ENCODE measurements around the gene CSF1. TPM values are rescaled to one million over a fixed set of nuclear protein-coding genes. Genes with fewer than 3 reads are reported as not detected.
A peak's percentile ranks its signal among the peaks of the same experiment; 100 is the strongest.

CSF1 gene
- total and polyA plus RNA-seq, 2 donors (not counting 1 experiment from before 2014, with no cell fraction given): 28.6 to 48.9 TPM

- Histone ChIP-seq H3K9ac (ENCODE audit: insufficient read depth, low read length) (no peak overlapping the region), H4K20me1 (ENCODE audit: control insufficient read depth, extremely low read depth, insufficient read depth, low read length) (no peaks in the 10 kb centered on the region), H3K27me3 (ENCODE audit: control insufficient read depth, insufficient read depth, low read length) (no peaks in the 10 kb centered on the region), H3K4me2 (ENCODE audit: extremely low read depth, insufficient read depth, low read length) (no peak overlapping the region), H3K27ac (ENCODE audit: insufficient read depth, low read length) (no peak overlapping the region), H2AFZ (ENCODE audit: low read length) (no peak overlapping the region), H3K4me1 (ENCODE audit: control insufficient read depth, extremely low read depth, insufficient read depth, low read length) (peaks cover 11% of the 10 kb centered on the region), H3K79me2 (ENCODE audit: control insufficient read depth, insufficient read depth, low read length) (no peaks in the 10 kb centered on the region), H3K4me3 (replicated peaks in 1 of 4; ENCODE audit: control extremely low read depth in 1 of 4, insufficient read depth in 1 of 4, low read depth in 3 of 4, low read length in 4 of 4) (no peak overlapping the region), H3K9me3 (ENCODE audit: control insufficient read depth, insufficient read depth, low read depth, low read length) (no peaks in the 10 kb centered on the region), H3K36me3 (ENCODE audit: control insufficient read depth, insufficient read depth, low read length) (peaks cover 54% of the 10 kb centered on the region)
- TF ChIP-seq EZH2 (IDR thresholded peaks at IDR 0.05; ENCODE audit: low read length, missing control alignments): no peak
- TF ChIP-seq, protein P1, sequence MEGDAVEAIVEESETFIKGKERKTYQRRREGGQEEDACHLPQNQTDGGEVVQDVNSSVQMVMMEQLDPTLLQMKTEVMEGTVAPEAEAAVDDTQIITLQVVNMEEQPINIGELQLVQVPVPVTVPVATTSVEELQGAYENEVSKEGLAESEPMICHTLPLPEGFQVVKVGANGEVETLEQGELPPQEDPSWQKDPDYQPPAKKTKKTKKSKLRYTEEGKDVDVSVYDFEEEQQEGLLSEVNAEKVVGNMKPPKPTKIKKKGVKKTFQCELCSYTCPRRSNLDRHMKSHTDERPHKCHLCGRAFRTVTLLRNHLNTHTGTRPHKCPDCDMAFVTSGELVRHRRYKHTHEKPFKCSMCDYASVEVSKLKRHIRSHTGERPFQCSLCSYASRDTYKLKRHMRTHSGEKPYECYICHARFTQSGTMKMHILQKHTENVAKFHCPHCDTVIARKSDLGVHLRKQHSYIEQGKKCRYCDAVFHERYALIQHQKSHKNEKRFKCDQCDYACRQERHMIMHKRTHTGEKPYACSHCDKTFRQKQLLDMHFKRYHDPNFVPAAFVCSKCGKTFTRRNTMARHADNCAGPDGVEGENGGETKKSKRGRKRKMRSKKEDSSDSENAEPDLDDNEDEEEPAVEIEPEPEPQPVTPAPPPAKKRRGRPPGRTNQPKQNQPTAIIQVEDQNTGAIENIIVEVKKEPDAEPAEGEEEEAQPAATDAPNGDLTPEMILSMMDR (conservative IDR thresholded peaks at IDR 0.05 in 1 of 2, IDR thresholded peaks at IDR 0.05 in 1 of 2; ENCODE audit: low read depth in 1 of 2, low read length in 2 of 2): no peak
- DNase-seq (ENCODE audit: low read depth in 2 of 2): no peak
These were observed 13.7 kb downstream of the CSF1 start for GRCh38 chr1:109924316-109924715.

GRCh38 chr1:109925159-109925990, 14.7 kb downstream of the CSF1 start:
- no peak overlapping the region for H3K9ac ChIP-seq (ENCODE audit: insufficient read depth, low read length)
- H3K79me2 ChIP-seq (ENCODE audit: control insufficient read depth, insufficient read depth, low read length): no peaks in the 10 kb centered on the region
- TF ChIP-seq, protein P1 (conservative IDR thresholded peaks at IDR 0.05 in 1 of 2, IDR thresholded peaks at IDR 0.05 in 1 of 2; ENCODE audit: low read depth in 1 of 2, low read length in 2 of 2): no peak
- TF ChIP-seq EZH2 (IDR thresholded peaks at IDR 0.05; ENCODE audit: low read length, missing control alignments): no peak
- H3K4me3 ChIP-seq (replicated peaks in 1 of 4; ENCODE audit: control extremely low read depth in 1 of 4, insufficient read depth in 1 of 4, low read depth in 3 of 4, low read length in 4 of 4): no peak overlapping the region
- peaks cover 61% of the 10 kb centered on the region for H3K36me3 ChIP-seq (ENCODE audit: control insufficient read depth, insufficient read depth, low read length)
- DNase-seq (ENCODE audit: low read depth in 2 of 2): no peak
- no peaks in the 10 kb centered on the region for H3K9me3 ChIP-seq (ENCODE audit: control insufficient read depth, insufficient read depth, low read depth, low read length)
- H4K20me1 ChIP-seq (ENCODE audit: control insufficient read depth, extremely low read depth, insufficient read depth, low read length): no peaks in the 10 kb centered on the region
- peaks cover 13% of the 10 kb centered on the region for H3K4me1 ChIP-seq (ENCODE audit: control insufficient read depth, extremely low read depth, insufficient read depth, low read length)
- H3K27me3 ChIP-seq (ENCODE audit: control insufficient read depth, insufficient read depth, low read length): no peaks in the 10 kb centered on the region
- H3K27ac ChIP-seq (ENCODE audit: insufficient read depth, low read length): no peak overlapping the region
- H2AFZ ChIP-seq (ENCODE audit: low read length): no peak overlapping the region
- H3K4me2 ChIP-seq (ENCODE audit: extremely low read depth, insufficient read depth, low read length): no peak overlapping the region

- DNase-seq (ENCODE audit: low read depth in 2 of 2): peak; percentile 74 to 87
- Histone ChIP-seq H3K27ac (ENCODE audit: insufficient read depth, low read length) (no peak overlapping the region), H3K27me3 (ENCODE audit: control insufficient read depth, insufficient read depth, low read length) (no peaks in the 10 kb centered on the region), H2AFZ (ENCODE audit: low read length) (no peak overlapping the region), H3K9ac (ENCODE audit: insufficient read depth, low read length) (no peak overlapping the region), H3K9me3 (ENCODE audit: control insufficient read depth, insufficient read depth, low read depth, low read length) (no peaks in the 10 kb centered on the region), H3K4me2 (ENCODE audit: extremely low read depth, insufficient read depth, low read length) (no peak overlapping the region), H3K36me3 (ENCODE audit: control insufficient read depth, insufficient read depth, low read length) (peaks cover 54% of the 10 kb centered on the region), H4K20me1 (ENCODE audit: control insufficient read depth, extremely low read depth, insufficient read depth, low read length) (no peaks in the 10 kb centered on the region), H3K4me1 (ENCODE audit: control insufficient read depth, extremely low read depth, insufficient read depth, low read length) (peaks cover 18% of the 10 kb centered on the region), H3K79me2 (ENCODE audit: control insufficient read depth, insufficient read depth, low read length) (no peaks in the 10 kb centered on the region), H3K4me3 (replicated peaks in 1 of 4; ENCODE audit: control extremely low read depth in 1 of 4, insufficient read depth in 1 of 4, low read depth in 3 of 4, low read length in 4 of 4) (no peak overlapping the region)
- no peak for TF ChIP-seq EZH2 (IDR thresholded peaks at IDR 0.05; ENCODE audit: low read length, missing control alignments)
- TF ChIP-seq, protein P1 (conservative IDR thresholded peaks at IDR 0.05 in 1 of 2, IDR thresholded peaks at IDR 0.05 in 1 of 2; ENCODE audit: low read depth in 1 of 2, low read length in 2 of 2): no peak
These were observed 16.1 kb downstream of the CSF1 start for GRCh38 chr1:109926662-109927300.
